HG03439 (cell line): ENCODE measurements around the gene USF2.
"Not testable (repeated sequence)": the region's sequence is repeated elsewhere in the genome, so short reads cannot be mapped to it uniquely, and the experiment has no call there.

ENCODE experiments used
- ATAC-seq: cut with Tn5 transposase; IDR thresholded peaks from one replicate; pipeline ENCODE4 v1.9.1; 2021; ENCODE audit warnings: mild to moderate bottlenecking, moderate library complexity; ENCODE audit not compliant: unreplicated experiment

Gene USF2

GRCh38 chr19:35268536-35269437 is at the start of gene USF2:
USF2 (plus strand) TSS chr19:35268962; CDS start chr19:35269102, 140 bp downstream.
- ATAC-seq = peak; percentile 6

- no peak for ATAC-seq
These were observed 49.8 kb upstream of the USF2 start for GRCh38 chr19:35219008-35219407.

GRCh38 chr19:35220315-35220921 is 48.3 kb upstream of the USF2 start:
- ATAC-seq = no peak

- ATAC-seq = not testable (repeated sequence)
These were observed 47.7 kb upstream of the USF2 start for GRCh38 chr19:35220973-35221590.

GRCh38 chr19:35222373-35223015 is 46.3 kb upstream of the USF2 start:
- ATAC-seq = no peak

- no peak for ATAC-seq
These were observed 45.5 kb upstream of the USF2 start for GRCh38 chr19:35223084-35223790.

- no peak for ATAC-seq
These were observed 44.8 kb upstream of the USF2 start for GRCh38 chr19:35223862-35224505.

GRCh38 chr19:35224681-35225571 is 43.8 kb upstream of the USF2 start:
- ATAC-seq = no peak

- no peak for ATAC-seq
These were observed 42.8 kb upstream of the USF2 start for GRCh38 chr19:35225951-35226350.

- ATAC-seq = no peak
These were observed 42.0 kb upstream of the USF2 start for GRCh38 chr19:35226748-35227147.

GRCh38 chr19:35228177-35228930 is 40.4 kb upstream of the USF2 start, which contains the start of gene FAM187B:
FAM187B (minus strand) TSS chr19:35228739; CDS start chr19:35228680, 59 bp downstream.
- ATAC-seq = no peak

GRCh38 chr19:35229601-35230000 is 39.2 kb upstream of the USF2 start:
- ATAC-seq = no peak

- no peak for ATAC-seq
These were observed 36.7 kb upstream of the USF2 start for GRCh38 chr19:35231956-35232645.

- ATAC-seq = no peak
These were observed 35.9 kb upstream of the USF2 start for GRCh38 chr19:35232912-35233311.

- ATAC-seq = no peak
These were observed 31.9 kb upstream of the USF2 start for GRCh38 chr19:35236638-35237400.

- not testable (repeated sequence) for ATAC-seq
These were observed 29.2 kb upstream of the USF2 start for GRCh38 chr19:35239597-35239996.

- no peak for ATAC-seq
These were observed 28.4 kb upstream of the USF2 start for GRCh38 chr19:35240327-35240726.
